Stimulated activated naive B cell treated with anti-CD40 and anti-IgM and Interleukin-4, amounts not matched to agents 10 μg/mL and 1 μg/mL and 100 μg/mL, for 72 hours (primary cell): ENCODE results near the gene FCHSD2.

Source experiments
- ATAC-seq, 2 donors: fragments of 150-1000 bp; cut with Tn5 transposase; replicated peaks; 2 replicates each; pipeline ENCODE4 v1.10.0; 2021; ENCODE audit warnings: moderate library complexity in 1 of 2
- DNase-seq: peaks from one replicate; pipeline ENCODE4 v3.0.0; 2021
- H3K27ac Mint-ChIP-seq: one replicate; pipeline ENCODE4 v1.8.0; 2022; ENCODE audit warnings: mild to moderate bottlenecking, mixed read lengths
- H3K27me3 Mint-ChIP-seq, 2 donors: one replicate each; pipeline ENCODE4 v1.8.0; 2022; ENCODE audit warnings: mixed read lengths in 2 of 2
- H3K36me3 Mint-ChIP-seq, 2 donors: one replicate each; pipeline ENCODE4 v1.8.0; 2022; ENCODE audit warnings: mixed read lengths in 2 of 2, mild to moderate bottlenecking in 1 of 2
- H3K4me1 Mint-ChIP-seq, 2 donors: one replicate each; pipeline ENCODE4 v1.8.0; 2022; ENCODE audit warnings: mixed read lengths in 2 of 2, mild to moderate bottlenecking in 1 of 2
- H3K4me3 Mint-ChIP-seq, 2 donors: one replicate each; pipeline ENCODE4 v1.8.0; 2022; ENCODE audit warnings: mild to moderate bottlenecking in 2 of 2, mixed read lengths in 2 of 2, moderate library complexity in 1 of 2
- H3K9me3 Mint-ChIP-seq, 2 donors: one replicate each; pipeline ENCODE4 v1.8.0; 2022; ENCODE audit warnings: mixed read lengths in 2 of 2, mild to moderate bottlenecking in 1 of 2

Gene FCHSD2

DNA sequence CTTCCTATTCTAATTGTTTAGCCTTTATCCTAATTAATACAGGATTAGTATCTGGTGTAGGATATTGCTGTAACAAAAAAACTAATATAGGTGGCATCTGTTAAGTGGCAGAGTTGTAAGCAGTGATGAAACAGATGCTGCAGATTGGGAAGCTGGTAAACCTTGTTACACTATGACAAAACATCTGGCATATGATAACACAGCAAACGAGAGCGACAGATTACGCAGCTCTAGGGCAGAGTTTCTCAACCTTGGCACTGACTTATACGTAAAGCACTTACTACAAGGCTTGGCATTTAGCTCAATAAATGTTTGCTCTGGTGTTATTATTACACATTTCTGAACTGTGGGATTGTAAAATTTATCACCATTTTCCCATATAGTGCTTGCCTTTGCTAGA lies 190.9 kb downstream of the FCHSD2 start:
- Mint-ChIP-seq H3K4me1 (peaks cover 30 to 67% of the 10 kb centered on the region in 2 donors), H3K27me3 (no peaks in the 10 kb centered on the region), H3K27ac (peak overlapping the region; percentile 96), H3K9me3 (peaks cover 0 to 2% of the 10 kb centered on the region in 2 donors), H3K4me3 (peak overlapping the region; percentile 37 to 60), H3K36me3 (peaks cover 15 to 48% of the 10 kb centered on the region in 2 donors)
- DNase-seq (no peak), ATAC-seq (peak; percentile 36 to 46)

DNA sequence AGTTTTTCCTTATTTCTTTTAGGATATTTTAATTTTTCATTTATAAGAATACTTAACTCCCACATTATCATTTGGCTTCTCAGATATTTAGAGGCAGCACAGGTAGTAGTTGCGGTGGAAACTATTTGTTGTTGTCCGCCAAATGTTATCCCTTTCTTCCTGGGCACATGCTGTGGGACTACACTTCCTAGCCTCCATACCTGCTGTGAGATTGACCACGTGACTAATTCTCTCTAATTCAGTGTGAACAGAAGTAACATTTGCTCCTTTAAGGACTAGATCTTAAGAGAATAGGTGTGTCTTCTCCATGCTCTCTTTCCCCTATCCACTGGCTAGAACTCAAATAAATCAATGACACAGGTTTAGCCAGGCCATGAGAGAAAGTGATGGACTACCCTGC lies 191.4 kb downstream of the FCHSD2 start:
- H3K36me3 Mint-ChIP-seq, result peaks cover 18 to 43% of the 10 kb centered on the region in 2 donors
- no peak overlapping the region for H3K4me3 Mint-ChIP-seq
- no peak for ATAC-seq
- no peak for DNase-seq
- peak overlapping the region; percentile 96 for H3K27ac Mint-ChIP-seq
- peaks cover 0 to 2% of the 10 kb centered on the region in 2 donors for H3K9me3 Mint-ChIP-seq
- H3K27me3 Mint-ChIP-seq, result no peaks in the 10 kb centered on the region
- H3K4me1 Mint-ChIP-seq, result peaks cover 28 to 62% of the 10 kb centered on the region in 2 donors

DNA sequence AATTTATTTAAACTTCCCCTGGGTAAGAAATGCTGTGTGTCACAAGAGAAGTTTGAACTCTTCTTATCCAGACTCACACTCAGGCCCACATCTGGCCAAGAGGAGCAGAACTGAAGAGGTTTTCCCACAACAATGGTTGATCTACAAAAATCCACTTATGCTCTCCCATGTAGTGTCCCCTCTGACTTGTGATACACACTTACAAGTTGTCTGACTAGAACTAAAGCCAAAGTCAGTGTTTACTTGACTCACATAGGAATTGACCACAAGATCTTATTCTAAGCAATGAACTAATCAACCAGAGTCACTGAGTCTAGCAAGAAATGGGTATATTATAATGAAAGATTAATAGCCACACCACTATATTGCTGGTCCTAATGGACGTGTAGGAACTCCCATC lies 194.9 kb downstream of the FCHSD2 start:
- no peaks in the 10 kb centered on the region for H3K27me3 Mint-ChIP-seq
- peak overlapping the region; percentile 25 for H3K27ac Mint-ChIP-seq
- DNase-seq (no peak), ATAC-seq (no peak)
- H3K4me1 Mint-ChIP-seq, result peaks cover 18 to 45% of the 10 kb centered on the region in 2 donors
- H3K4me3 Mint-ChIP-seq, result no peak overlapping the region
- H3K36me3 Mint-ChIP-seq, result peaks cover 26 to 39% of the 10 kb centered on the region in 2 donors
- peaks cover 0 to 2% of the 10 kb centered on the region in 2 donors for H3K9me3 Mint-ChIP-seq

DNA sequence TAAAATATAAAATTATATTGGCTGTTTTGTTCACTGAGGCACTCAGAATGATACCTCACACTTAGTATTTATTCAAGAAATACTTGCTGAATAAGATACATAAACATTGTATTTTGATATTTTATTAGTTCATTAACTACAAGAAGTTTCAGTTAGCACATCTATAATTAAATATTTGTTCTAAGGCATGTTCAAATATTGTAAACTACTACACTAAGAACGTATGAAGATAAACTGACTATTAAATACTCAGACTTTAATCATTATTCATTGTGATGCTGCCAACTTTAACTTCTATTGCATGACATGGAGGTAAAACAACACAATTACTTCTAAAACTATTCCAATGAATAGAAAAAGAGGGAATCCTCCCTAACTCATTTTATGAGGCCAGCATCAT lies 198.5 kb downstream of the FCHSD2 start:
- H3K4me3 Mint-ChIP-seq, result no peak overlapping the region
- H3K4me1 Mint-ChIP-seq, result peaks cover 12 to 22% of the 10 kb centered on the region in 2 donors
- H3K27me3 Mint-ChIP-seq, result no peaks in the 10 kb centered on the region
- H3K36me3 Mint-ChIP-seq, result peaks cover 25 to 28% of the 10 kb centered on the region in 2 donors
- no peak overlapping the region for H3K27ac Mint-ChIP-seq
- ATAC-seq (no peak), DNase-seq (no peak)
- no peaks in the 10 kb centered on the region for H3K9me3 Mint-ChIP-seq

DNA sequence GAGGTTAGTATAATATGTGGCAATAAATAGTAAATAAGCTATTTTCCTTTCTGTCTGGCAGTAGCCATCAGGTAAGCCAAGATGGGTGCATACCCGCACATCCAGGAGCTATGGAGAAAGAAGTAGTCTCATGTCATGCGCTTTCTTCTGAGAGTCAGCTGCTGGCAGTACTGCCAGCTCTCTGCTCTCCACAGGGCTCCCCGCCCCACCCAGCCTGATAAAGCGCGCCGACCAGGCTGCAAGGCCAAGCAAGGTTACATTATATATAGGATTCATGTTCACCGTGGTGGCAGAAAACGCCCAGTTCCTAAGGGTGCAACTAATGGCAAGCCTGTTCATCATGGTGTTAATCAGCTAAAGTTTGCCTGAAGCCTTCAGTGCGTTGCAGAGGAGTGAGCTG lies 201.7 kb downstream of the FCHSD2 start:
- no peak overlapping the region for H3K4me3 Mint-ChIP-seq
- H3K27ac Mint-ChIP-seq, result no peak overlapping the region
- DNase-seq, result no peak
- peaks cover 28 to 29% of the 10 kb centered on the region in 2 donors for H3K36me3 Mint-ChIP-seq
- ATAC-seq, result no peak
- no peaks in the 10 kb centered on the region for H3K9me3 Mint-ChIP-seq
- H3K27me3 Mint-ChIP-seq, result no peaks in the 10 kb centered on the region
- H3K4me1 Mint-ChIP-seq, result peaks cover 17 to 46% of the 10 kb centered on the region in 2 donors

DNA sequence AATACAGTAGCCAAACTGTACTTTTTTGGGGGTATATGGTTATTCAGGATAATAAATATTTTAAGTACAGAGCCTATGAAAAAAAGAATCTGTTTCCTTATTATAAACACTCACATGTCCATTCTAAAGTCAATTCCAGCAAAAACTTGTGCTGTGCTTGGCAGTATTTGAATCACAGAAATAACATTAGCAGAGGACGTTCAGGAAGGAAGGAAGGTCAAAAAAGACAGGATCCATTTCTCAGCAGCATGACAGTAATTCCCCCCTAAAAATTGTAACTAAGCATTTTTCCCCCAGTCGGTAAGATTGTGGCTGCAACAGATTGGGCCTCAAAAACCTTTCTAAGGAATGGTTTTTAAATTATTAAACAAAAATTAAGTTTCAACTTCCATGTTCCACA lies 203.1 kb downstream of the FCHSD2 start:
- ATAC-seq, result no peak
- no peak for DNase-seq
- Mint-ChIP-seq H3K27me3 (no peaks in the 10 kb centered on the region), H3K4me3 (no peak overlapping the region), H3K4me1 (peaks cover 12 to 38% of the 10 kb centered on the region in 2 donors), H3K9me3 (no peaks in the 10 kb centered on the region), H3K36me3 (peaks cover 22 to 23% of the 10 kb centered on the region in 2 donors), H3K27ac (peak overlapping the region; percentile 32)

DNA sequence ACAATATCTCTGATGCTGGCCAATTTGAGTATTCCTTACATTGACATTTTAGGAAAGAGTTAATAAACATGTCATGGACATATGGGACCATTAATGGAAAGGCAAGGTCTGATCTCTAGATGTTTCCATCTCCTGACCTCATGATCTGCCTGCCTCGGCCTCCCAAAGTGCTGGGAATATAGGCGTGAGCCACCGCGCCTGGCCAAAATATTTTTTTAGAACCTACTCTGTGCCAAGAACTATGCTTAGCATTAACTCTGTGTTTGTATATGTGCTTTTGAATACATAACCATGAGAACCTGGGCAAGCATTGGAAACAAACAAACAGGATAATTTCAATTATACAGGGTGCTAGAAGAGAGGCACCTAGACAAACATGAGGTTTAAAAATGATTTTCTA lies 204.7 kb downstream of the FCHSD2 start:
- no peak for DNase-seq
- H3K9me3 Mint-ChIP-seq, result no peaks in the 10 kb centered on the region
- peaks cover 10 to 29% of the 10 kb centered on the region in 2 donors for H3K4me1 Mint-ChIP-seq
- peaks cover 15 to 16% of the 10 kb centered on the region in 2 donors for H3K36me3 Mint-ChIP-seq
- H3K27ac Mint-ChIP-seq, result no peak overlapping the region
- no peak overlapping the region for H3K4me3 Mint-ChIP-seq
- no peak for ATAC-seq
- H3K27me3 Mint-ChIP-seq, result no peaks in the 10 kb centered on the region

DNA sequence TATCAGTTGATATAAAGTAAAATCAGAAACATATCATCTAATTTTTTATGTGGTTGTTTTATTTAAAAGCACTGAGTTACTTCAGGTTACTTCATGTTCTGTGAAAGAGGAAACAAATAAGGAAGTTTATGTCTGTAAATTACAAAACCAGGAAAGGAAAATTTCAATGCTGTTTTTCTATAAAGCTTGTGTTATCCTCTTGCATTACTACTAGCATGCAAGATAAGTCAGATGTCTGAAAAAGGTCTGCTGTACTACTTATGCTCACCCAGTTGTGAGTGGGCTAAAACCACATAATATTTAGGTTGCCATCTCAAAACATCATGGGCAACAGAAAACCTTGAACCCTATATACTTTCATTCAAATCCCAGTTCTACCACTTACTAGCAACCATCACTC lies 206.4 kb downstream of the FCHSD2 start:
- Mint-ChIP-seq H3K4me3 (no peak overlapping the region), H3K4me1 (peaks cover 10 to 28% of the 10 kb centered on the region in 2 donors), H3K27ac (peak overlapping the region; percentile 17), H3K9me3 (no peaks in the 10 kb centered on the region), H3K36me3 (peaks cover 9 to 12% of the 10 kb centered on the region in 2 donors), H3K27me3 (no peaks in the 10 kb centered on the region)
- no peak for DNase-seq
- no peak for ATAC-seq

DNA sequence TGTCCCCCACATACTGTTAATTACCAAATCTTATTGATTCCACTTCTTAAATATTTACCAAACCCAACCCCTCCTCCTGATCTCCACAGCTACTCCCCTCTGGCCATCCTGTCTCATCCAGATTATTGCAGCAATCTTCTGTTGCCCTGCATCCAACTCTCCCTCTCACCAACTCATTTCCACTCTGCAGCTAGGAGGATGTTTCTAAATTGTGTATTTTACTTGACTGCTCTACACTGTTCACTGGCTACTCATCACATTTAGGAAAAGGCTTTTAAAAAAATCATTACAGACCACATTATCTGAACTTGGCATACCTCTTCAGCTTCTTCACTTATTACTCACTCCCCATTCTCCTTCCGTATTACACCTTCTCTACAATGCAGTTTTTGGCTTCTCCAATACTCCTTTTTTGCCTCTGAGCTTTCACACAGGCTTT lies 210.0 kb downstream of the FCHSD2 start:
- DNase-seq, result no peak
- H3K4me1 Mint-ChIP-seq, result peaks cover 11 to 19% of the 10 kb centered on the region in 2 donors

DNA sequence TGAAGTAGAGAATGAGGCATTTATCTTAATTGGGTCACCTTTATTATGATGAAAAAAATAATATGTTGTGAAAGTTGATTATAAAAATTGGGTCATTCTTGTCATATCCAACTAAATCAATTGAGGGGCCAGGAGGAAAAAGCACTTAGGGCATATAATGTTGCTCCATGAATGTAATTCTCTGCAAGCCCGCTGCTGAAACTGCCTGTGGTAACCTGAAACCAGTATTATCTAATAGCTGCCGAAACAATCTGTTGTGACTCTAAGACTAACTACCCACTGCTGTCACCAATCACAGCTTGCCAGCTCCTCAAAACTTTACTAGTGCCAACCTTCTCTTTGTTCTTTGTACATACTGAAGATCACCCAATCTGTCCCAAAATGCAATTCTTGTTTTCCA lies 212.1 kb downstream of the FCHSD2 start:
- peaks cover 20 to 21% of the 10 kb centered on the region in 2 donors for H3K36me3 Mint-ChIP-seq
- DNase-seq (no peak), ATAC-seq (no peak)
- peaks cover 0 to 4% of the 10 kb centered on the region in 2 donors for H3K9me3 Mint-ChIP-seq
- no peaks in the 10 kb centered on the region for H3K27me3 Mint-ChIP-seq
- H3K27ac Mint-ChIP-seq, result peak overlapping the region; percentile 33
- H3K4me3 Mint-ChIP-seq, result no peak overlapping the region
- H3K4me1 Mint-ChIP-seq, result peaks cover 17 to 21% of the 10 kb centered on the region in 2 donors

More for the DNA sequence above, 210.0 kb downstream of the FCHSD2 start:
- Mint-ChIP-seq H3K4me3 (no peak overlapping the region), H3K27ac (no peak overlapping the region), H3K36me3 (peaks cover 11 to 13% of the 10 kb centered on the region in 2 donors), H3K27me3 (no peaks in the 10 kb centered on the region), H3K9me3 (peaks cover 0 to 2% of the 10 kb centered on the region in 2 donors)
- no peak for ATAC-seq

DNA sequence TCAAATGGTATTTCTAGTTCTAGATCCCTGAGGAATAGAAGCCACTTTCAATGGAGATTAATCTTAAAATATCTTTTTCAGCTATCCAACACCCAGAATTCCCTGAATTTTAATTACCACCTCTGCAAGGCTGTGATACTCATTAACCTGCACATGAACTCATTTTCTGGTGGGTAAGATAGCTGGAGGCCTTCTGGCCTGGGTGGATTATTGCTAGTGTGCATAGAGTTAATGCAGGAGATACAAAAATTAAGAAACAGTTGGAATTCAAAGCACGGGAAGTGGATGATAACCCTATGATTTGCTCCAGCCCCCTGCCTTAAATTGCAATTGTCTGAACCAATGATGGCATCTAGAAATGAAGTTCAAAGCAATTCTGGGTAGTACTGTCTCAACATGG lies 212.9 kb downstream of the FCHSD2 start:
- Mint-ChIP-seq H3K36me3 (peaks cover 20 to 24% of the 10 kb centered on the region in 2 donors), H3K27ac (no peak overlapping the region), H3K27me3 (no peaks in the 10 kb centered on the region), H3K4me1 (peaks cover 20 to 25% of the 10 kb centered on the region in 2 donors), H3K4me3 (no peak overlapping the region), H3K9me3 (peaks cover 0 to 4% of the 10 kb centered on the region in 2 donors)
- DNase-seq, result no peak
- ATAC-seq, result no peak

DNA sequence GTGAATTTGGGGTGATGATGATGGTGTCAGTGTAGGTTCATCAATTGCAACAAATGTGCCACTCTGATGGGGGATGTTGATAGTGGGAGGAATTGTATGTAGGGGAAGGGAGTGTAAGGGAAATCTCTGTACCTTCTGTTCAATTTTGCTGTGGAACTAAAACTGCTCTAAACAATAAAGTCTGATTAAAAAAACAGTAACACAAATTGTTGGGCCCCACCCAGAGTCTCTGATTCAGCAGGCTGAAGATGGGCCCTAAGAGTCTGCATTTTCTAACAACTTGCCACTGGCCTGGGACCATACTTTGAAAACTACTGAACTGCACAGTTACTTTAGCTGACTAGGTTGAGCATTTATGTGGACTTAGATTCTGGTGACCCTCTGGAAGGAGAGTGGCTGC lies 214.7 kb downstream of the FCHSD2 start:
- ATAC-seq (no peak), DNase-seq (no peak)
- H3K9me3 Mint-ChIP-seq, result peaks cover 0 to 4% of the 10 kb centered on the region in 2 donors
- peaks cover 21 to 29% of the 10 kb centered on the region in 2 donors for H3K4me1 Mint-ChIP-seq
- peaks cover 18 to 24% of the 10 kb centered on the region in 2 donors for H3K36me3 Mint-ChIP-seq
- H3K27me3 Mint-ChIP-seq, result no peaks in the 10 kb centered on the region
- peak overlapping the region; percentile 63 for H3K27ac Mint-ChIP-seq
- H3K4me3 Mint-ChIP-seq, result no peak overlapping the region

DNA sequence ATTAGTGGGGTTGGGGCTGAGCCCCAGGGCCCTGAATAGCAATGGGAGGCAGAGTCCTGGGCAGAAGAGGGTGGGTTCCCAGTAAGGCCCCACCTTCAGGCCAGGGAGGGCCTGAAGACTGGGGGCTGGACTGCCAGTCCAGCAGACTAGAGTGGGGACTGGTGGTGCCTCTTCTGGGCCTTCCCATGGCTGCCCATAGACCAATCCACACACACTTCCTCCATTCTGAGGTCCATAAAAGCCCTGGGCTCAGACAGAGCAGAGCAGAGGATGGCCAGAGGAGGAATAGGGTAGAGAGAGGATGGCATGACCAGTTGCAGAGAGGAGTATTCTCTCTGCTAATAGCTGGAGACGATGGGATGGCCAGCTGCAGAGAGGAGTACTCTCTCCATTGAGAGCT lies 216.0 kb downstream of the FCHSD2 start:
- Mint-ChIP-seq H3K9me3 (peaks cover 0 to 4% of the 10 kb centered on the region in 2 donors), H3K36me3 (peaks cover 23 to 30% of the 10 kb centered on the region in 2 donors), H3K4me1 (peaks cover 23 to 35% of the 10 kb centered on the region in 2 donors), H3K27me3 (no peaks in the 10 kb centered on the region), H3K27ac (peak overlapping the region; percentile 90), H3K4me3 (no peak overlapping the region)
- no peak for ATAC-seq
- DNase-seq, result no peak

DNA sequence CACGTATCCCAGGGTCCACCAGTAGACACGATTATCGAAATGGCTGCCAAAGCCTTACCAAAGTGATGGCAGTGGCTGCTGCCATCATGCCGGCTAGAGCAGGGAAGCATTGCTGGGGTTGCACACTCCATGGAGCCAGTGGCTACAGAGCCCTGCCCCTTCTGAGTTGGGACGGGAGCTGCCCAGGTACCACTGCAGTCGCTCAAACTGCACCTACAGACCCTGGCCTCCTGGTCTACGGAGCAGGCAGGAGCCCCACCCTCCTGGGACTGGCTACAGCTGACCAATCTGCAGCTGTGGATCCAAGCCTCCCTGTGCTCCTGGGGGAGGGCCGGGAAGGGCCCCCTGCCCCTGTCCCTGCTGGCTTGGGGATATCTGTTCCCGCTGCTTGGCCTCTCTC lies 216.5 kb downstream of the FCHSD2 start:
- H3K9me3 Mint-ChIP-seq, result peaks cover 0 to 4% of the 10 kb centered on the region in 2 donors
- H3K4me3 Mint-ChIP-seq, result no peak overlapping the region
- H3K4me1 Mint-ChIP-seq, result peaks cover 23 to 35% of the 10 kb centered on the region in 2 donors
- no peaks in the 10 kb centered on the region for H3K27me3 Mint-ChIP-seq
- peaks cover 23 to 30% of the 10 kb centered on the region in 2 donors for H3K36me3 Mint-ChIP-seq
- no peak for ATAC-seq
- no peak for DNase-seq
- peak overlapping the region; percentile 90 for H3K27ac Mint-ChIP-seq

DNA sequence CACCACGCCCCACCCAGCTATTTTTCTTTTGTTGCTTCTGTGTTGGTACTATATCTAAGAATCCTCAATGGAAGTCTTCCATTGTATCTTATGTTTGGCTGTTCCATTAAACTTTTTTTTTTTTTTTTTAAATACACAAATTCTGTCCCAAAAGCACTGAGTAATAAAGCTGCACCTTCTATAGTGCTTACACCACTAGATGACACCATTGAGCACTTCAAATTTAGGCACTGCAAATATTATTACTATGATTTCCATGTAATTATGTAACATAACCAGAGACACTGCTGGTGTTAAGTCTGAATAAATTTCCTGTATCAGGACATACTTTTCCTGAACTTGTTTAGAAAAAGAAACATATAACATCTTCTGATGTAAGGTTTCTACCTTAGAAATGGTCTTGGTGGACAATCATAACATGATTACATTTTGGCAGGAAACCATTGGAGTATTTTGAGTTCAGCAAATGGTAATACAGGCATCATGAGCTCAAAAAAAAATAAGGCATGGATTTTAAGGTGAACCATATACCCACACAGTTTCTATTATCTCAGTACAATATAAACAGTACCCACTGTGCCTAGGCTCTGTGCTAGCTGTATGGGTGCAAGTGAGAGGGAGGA lies 217.4 kb downstream of the FCHSD2 start:
- Mint-ChIP-seq H3K27me3 (no peaks in the 10 kb centered on the region), H3K9me3 (peaks cover 0 to 4% of the 10 kb centered on the region in 2 donors), H3K36me3 (peaks cover 24 to 36% of the 10 kb centered on the region in 2 donors), H3K4me3 (no peak overlapping the region), H3K4me1 (peaks cover 23 to 40% of the 10 kb centered on the region in 2 donors), H3K27ac (peak overlapping the region; percentile 51)
- no peak for DNase-seq
- ATAC-seq, result peak in 1 of 2 donors; percentile 34
